ENCODE measurements around the gene CRISPLD2. TPM values are rescaled to one million over a fixed set of nuclear protein-coding genes. Genes with fewer than 3 reads are reported as not detected.

The CRISPLD2 gene
- total RNA-seq, 1 donor from 2014 or later = 5.8 TPM

DNA sequence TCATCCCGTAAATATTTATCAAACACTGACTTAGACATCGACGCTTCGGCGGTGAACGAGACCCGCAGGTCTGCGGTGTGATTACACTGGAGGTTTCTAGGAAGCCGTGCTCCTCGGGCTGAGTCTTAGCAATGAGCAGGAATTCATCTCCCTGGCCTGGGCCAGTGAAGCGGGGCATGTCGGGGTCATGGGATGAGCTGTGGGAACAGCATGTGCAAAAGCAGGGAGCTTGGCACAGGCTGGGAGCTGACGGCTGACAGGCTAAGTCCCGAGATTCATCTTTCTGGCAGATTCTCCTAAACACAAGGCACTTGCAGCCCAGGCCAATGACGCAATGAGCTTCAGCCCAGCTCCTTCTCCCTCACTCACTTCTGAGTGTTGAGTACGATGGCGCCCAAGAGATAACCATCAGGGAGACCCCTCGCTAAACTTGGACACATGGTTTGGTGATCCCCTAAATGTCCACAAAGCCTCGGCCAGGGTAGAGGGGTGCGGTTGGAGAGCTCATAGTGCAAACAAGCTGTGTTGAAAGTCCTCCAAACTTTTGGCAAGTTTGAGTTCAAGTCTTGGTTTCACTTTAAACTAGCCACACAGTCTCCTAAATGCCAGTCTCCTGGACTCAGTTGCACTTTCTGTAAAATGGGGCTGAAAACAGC, 12.8 kb downstream of the CRISPLD2 start:
- DNase-seq (ENCODE audit: low read depth) = peak; percentile 94
- TF ChIP-seq, protein P1, sequence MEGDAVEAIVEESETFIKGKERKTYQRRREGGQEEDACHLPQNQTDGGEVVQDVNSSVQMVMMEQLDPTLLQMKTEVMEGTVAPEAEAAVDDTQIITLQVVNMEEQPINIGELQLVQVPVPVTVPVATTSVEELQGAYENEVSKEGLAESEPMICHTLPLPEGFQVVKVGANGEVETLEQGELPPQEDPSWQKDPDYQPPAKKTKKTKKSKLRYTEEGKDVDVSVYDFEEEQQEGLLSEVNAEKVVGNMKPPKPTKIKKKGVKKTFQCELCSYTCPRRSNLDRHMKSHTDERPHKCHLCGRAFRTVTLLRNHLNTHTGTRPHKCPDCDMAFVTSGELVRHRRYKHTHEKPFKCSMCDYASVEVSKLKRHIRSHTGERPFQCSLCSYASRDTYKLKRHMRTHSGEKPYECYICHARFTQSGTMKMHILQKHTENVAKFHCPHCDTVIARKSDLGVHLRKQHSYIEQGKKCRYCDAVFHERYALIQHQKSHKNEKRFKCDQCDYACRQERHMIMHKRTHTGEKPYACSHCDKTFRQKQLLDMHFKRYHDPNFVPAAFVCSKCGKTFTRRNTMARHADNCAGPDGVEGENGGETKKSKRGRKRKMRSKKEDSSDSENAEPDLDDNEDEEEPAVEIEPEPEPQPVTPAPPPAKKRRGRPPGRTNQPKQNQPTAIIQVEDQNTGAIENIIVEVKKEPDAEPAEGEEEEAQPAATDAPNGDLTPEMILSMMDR (conservative IDR thresholded peaks at IDR 0.05; ENCODE audit: low read depth, low read length) = no peak
- no peak overlapping the region for H3K4me3 ChIP-seq (ENCODE audit: low read depth, low read length)

DNA sequence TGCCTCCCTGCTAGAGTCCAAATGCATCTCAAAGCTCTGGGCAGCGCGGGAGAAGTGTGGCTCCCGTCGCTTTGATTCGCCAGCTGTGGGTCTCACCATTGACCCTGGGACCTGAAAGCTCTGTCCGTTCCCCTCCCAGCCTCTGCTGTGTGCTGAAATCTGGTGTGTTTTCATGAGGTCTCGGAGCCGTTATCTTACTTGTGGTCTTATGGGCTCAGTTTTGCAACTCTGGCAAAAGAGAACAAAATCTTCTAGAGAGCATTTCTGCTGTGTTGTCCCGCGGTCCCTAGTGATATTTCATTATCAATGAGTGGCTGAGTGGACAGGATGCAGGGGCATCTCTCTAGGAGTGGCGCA, 13.3 kb downstream of the CRISPLD2 start:
- no peak overlapping the region for H3K4me3 ChIP-seq (ENCODE audit: low read depth, low read length)
- TF ChIP-seq, protein P1 (conservative IDR thresholded peaks at IDR 0.05; ENCODE audit: low read depth, low read length) = no peak
- DNase-seq (ENCODE audit: low read depth) = no peak

DNA sequence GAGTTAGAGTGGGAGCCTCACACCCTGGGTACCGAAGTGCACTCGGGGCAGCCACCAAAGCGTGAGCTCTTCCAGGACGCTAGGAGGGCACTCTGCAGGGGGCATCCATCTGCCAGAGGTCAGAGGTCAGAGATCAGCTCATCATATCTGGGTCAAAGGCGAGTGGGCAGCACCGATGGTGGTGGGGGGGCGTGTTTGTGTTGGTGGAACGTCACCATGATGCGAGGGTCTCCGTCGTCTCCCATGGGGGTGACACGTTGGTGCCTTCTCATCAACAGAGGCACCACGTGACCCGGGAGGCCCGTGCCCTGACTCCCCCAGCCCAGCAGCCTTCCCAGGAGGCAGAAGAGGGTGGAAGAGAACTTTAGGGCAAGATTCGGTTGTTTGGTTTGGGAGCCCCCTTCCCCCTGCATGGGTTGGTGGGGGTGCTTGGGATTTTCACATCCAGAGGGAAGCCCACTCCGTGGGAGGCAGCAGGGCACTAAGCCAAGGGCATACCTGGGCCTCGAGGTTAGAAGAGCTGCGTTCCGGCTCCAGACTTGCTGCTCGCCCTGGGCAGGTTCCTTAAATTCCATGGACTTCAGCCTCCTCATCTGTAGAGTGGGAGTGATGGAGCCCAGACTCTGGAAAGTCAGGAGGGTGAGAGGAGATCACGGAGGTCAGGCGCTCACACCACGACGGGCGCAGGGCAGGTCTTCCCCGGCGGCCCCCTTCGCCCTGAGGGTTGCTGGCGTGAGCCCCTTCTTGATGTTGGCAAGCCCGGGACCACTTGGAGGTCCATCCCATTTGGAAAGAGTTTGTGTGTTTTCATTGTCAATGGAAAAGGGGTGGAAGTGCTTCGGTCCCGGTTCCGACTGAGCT, 14.0 kb downstream of the CRISPLD2 start:
- TF ChIP-seq, protein P1 (conservative IDR thresholded peaks at IDR 0.05; ENCODE audit: low read depth, low read length) = no peak
- no peak overlapping the region for H3K4me3 ChIP-seq (ENCODE audit: low read depth, low read length)
- no peak for DNase-seq (ENCODE audit: low read depth)

DNA sequence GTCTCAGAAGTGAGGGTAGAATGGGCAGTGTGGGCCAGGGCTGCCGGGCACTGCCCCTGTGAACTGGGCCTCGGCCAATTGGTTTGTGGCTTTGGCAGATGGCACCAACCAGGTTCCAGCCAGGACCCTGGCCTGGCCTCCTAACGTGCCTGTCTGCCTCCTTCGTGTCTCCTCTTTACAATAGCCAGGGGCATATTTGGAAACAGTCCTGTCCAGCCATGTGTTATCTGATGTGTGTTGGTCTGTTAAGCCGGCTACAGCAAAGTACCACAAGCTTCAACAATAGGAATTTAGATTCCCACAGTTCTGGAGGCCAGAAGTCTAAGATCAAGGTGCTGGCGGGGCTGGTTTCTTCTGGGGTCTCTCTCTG, 14.6 kb downstream of the CRISPLD2 start:
- no peak overlapping the region for H3K4me3 ChIP-seq (ENCODE audit: low read depth, low read length)
- no peak for DNase-seq (ENCODE audit: low read depth)
- TF ChIP-seq, protein P1 (conservative IDR thresholded peaks at IDR 0.05; ENCODE audit: low read depth, low read length) = no peak

DNA sequence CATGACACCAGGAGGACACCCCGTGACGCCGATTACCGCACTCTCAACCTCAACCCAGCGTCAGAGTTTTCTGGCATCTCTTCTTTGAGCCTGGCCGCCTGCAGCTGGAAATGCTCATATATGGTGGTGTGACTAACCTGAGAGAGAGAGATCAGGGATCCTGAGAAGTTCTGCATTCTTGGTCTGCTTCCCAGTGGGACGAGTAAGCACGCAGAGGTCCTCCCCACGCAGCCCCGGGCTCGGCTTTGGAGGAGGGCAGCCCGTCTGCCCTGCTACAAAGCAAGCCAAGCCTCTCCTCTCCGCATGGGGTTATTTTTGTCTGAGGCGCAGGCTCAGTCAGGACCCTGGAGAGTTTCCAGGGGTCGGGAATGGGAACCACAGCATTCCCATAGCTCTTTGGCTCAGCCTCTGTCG, 16.5 kb downstream of the CRISPLD2 start:
- peak; percentile 95 for DNase-seq (ENCODE audit: low read depth)
- TF ChIP-seq, protein P1 (conservative IDR thresholded peaks at IDR 0.05; ENCODE audit: low read depth, low read length) = no peak
- no peak overlapping the region for H3K4me3 ChIP-seq (ENCODE audit: low read depth, low read length)

DNA sequence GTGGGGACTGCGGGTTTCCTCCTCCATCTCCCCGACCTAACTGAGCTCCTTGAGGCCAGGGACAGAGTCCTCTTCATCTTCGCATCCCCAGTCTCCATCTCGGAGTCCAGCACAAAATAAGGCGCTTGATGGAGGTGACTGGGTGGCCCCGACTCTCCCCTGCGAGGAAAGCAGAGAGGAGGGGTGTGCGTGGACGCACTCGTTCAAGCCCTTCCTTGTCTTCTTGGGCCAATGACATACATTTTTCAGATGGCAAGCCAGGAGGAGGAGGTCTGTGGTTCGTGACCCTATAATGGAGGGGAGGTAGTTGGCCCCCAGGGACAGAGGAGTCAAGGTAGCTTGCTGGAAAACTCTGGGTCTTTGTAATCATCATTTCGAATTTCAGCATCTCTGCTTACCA, 17.2 kb downstream of the CRISPLD2 start:
- H3K4me3 ChIP-seq (ENCODE audit: low read depth, low read length) = no peak overlapping the region
- TF ChIP-seq, protein P1 (conservative IDR thresholded peaks at IDR 0.05; ENCODE audit: low read depth, low read length) = no peak
- no peak for DNase-seq (ENCODE audit: low read depth)

All from epithelial cell of proximal tubule (primary cell).